ENCODE measurements around the gene ZC3H12A.
A peak's percentile ranks its signal among the peaks of the same experiment; 100 is the strongest.

ZC3H12A gene

GRCh38 chr1:37480581-37481288 is 6.4 kb downstream of the ZC3H12A start:
- peak overlapping the region; percentile 93 for H3K4me2 ChIP-seq (ENCODE audit: low read depth, low read length, poor library complexity, severe bottlenecking)
- H2AFZ ChIP-seq (ENCODE audit: low read length), result no peak overlapping the region
- no peaks in the 10 kb centered on the region for H3K27me3 ChIP-seq (ENCODE audit: insufficient read depth, low read length, poor library complexity, severe bottlenecking)
- H3K36me3 ChIP-seq (ENCODE audit: insufficient read depth, low read length), result peaks cover 38% of the 10 kb centered on the region; the same call in 1 of the 2 replicates
- H3K9me2 ChIP-seq (replicated peaks; ENCODE audit: low read depth, low read length), result no peaks in the 10 kb centered on the region
- no peaks in the 10 kb centered on the region for H3K9me3 ChIP-seq (ENCODE audit: insufficient read depth, low read depth, low read length)
- peak overlapping the region; percentile 98 for H3K4me3 ChIP-seq (ENCODE audit: low read length, poor library complexity, severe bottlenecking)
- H3K4me1 ChIP-seq (ENCODE audit: insufficient read depth, low read length, poor library complexity, severe bottlenecking), result peaks cover 46% of the 10 kb centered on the region
- H3F3A ChIP-seq (ENCODE audit: low read depth), result 0 out of 2 replicates have a peak, but pooled peaks cover 3% of the 10 kb centered on the region
- no peak for TF ChIP-seq CTCF (conservative IDR thresholded peaks at IDR 0.05; ENCODE audit: low read length)
- TF ChIP-seq EZH2phosphoT487 (IDR thresholded peaks at IDR 0.05; ENCODE audit: borderline replicate concordance), result no peak
- H3K9ac ChIP-seq (ENCODE audit: low read depth, low read length, poor library complexity, severe bottlenecking), result peak overlapping the region; percentile 90
- H4K20me1 ChIP-seq (ENCODE audit: insufficient read depth, low read length, poor library complexity, severe bottlenecking), result peaks cover 52% of the 10 kb centered on the region
- H3K79me2 ChIP-seq (ENCODE audit: insufficient read depth, low read length), result peaks cover 61% of the 10 kb centered on the region

- Histone ChIP-seq H3K9ac (ENCODE audit: low read depth, low read length, poor library complexity, severe bottlenecking) (no peak overlapping the region), H3K79me2 (ENCODE audit: insufficient read depth, low read length) (peaks cover 54% of the 10 kb centered on the region), H4K20me1 (ENCODE audit: insufficient read depth, low read length, poor library complexity, severe bottlenecking) (peaks cover 48% of the 10 kb centered on the region), H3K4me3 (ENCODE audit: low read length, poor library complexity, severe bottlenecking) (no peak overlapping the region), H3K9me2 (replicated peaks; ENCODE audit: low read depth, low read length) (no peaks in the 10 kb centered on the region), H3K4me2 (ENCODE audit: low read depth, low read length, poor library complexity, severe bottlenecking) (no peak overlapping the region), H2AFZ (ENCODE audit: low read length) (no peak overlapping the region), H3K9me3 (ENCODE audit: insufficient read depth, low read depth, low read length) (no peaks in the 10 kb centered on the region), H3K4me1 (ENCODE audit: insufficient read depth, low read length, poor library complexity, severe bottlenecking) (peaks cover 40% of the 10 kb centered on the region), H3K27me3 (ENCODE audit: insufficient read depth, low read length, poor library complexity, severe bottlenecking) (no peaks in the 10 kb centered on the region), H3K36me3 (ENCODE audit: insufficient read depth, low read length) (peaks cover 38% of the 10 kb centered on the region; the same call in 1 of the 2 replicates), H3F3A (ENCODE audit: low read depth) (0 out of 2 replicates have a peak, but pooled peaks cover 3% of the 10 kb centered on the region)
- TF ChIP-seq EZH2phosphoT487 (IDR thresholded peaks at IDR 0.05; ENCODE audit: borderline replicate concordance), result no peak
- no peak for TF ChIP-seq CTCF (conservative IDR thresholded peaks at IDR 0.05; ENCODE audit: low read length)
Observed at GRCh38 chr1:37481289-37482003, 7.1 kb downstream of the ZC3H12A start.

- Histone ChIP-seq H4K20me1 (ENCODE audit: insufficient read depth, low read length, poor library complexity, severe bottlenecking) (peaks cover 42% of the 10 kb centered on the region), H3K9me3 (ENCODE audit: insufficient read depth, low read depth, low read length) (no peaks in the 10 kb centered on the region), H3K4me3 (ENCODE audit: low read length, poor library complexity, severe bottlenecking) (no peak overlapping the region), H3K9ac (ENCODE audit: low read depth, low read length, poor library complexity, severe bottlenecking) (no peak overlapping the region), H2AFZ (ENCODE audit: low read length) (no peak overlapping the region), H3K4me2 (ENCODE audit: low read depth, low read length, poor library complexity, severe bottlenecking) (no peak overlapping the region), H3K79me2 (ENCODE audit: insufficient read depth, low read length) (peaks cover 46% of the 10 kb centered on the region), H3K4me1 (ENCODE audit: insufficient read depth, low read length, poor library complexity, severe bottlenecking) (peaks cover 37% of the 10 kb centered on the region), H3K36me3 (ENCODE audit: insufficient read depth, low read length) (peaks cover 38% of the 10 kb centered on the region; the same call in 1 of the 2 replicates), H3F3A (ENCODE audit: low read depth) (0 out of 2 replicates have a peak, but pooled peaks cover 3% of the 10 kb centered on the region), H3K27me3 (ENCODE audit: insufficient read depth, low read length, poor library complexity, severe bottlenecking) (no peaks in the 10 kb centered on the region), H3K9me2 (replicated peaks; ENCODE audit: low read depth, low read length) (no peaks in the 10 kb centered on the region)
- TF ChIP-seq CTCF (conservative IDR thresholded peaks at IDR 0.05; ENCODE audit: low read length) (no peak), EZH2phosphoT487 (IDR thresholded peaks at IDR 0.05; ENCODE audit: borderline replicate concordance) (no peak)
Observed at GRCh38 chr1:37482004-37482785, 7.8 kb downstream of the ZC3H12A start.
